Progenitor cell of endocrine pancreas (in vitro differentiated cells): ENCODE measurements around the gene USP13. TPM values are rescaled to one million over a fixed set of nuclear protein-coding genes. Genes with fewer than 3 reads are reported as not detected.
"Not testable (repeated sequence)": the region's sequence is repeated elsewhere in the genome, so short reads cannot be mapped to it uniquely, and the experiment has no call there.

Experiments
- DNase-seq: peaks from one replicate; pipeline ENCODE4 v3.0.0; 2021; ENCODE audit warnings: low spot score; ENCODE audit not compliant: unreplicated experiment
- H3K27ac Mint-ChIP-seq: 2 replicates; pipeline ENCODE4 v1.8.0; 2021; ENCODE audit warnings: mild to moderate bottlenecking, moderate library complexity, mixed read lengths
- H3K27me3 Mint-ChIP-seq: 2 replicates; pipeline ENCODE4 v1.8.0; 2021; ENCODE audit warnings: mixed read lengths
- H3K36me3 Mint-ChIP-seq: 2 replicates; pipeline ENCODE4 v1.8.0; 2022; ENCODE audit warnings: mixed read lengths; ENCODE audit not compliant: insufficient read depth
- H3K4me1 Mint-ChIP-seq: 2 replicates; pipeline ENCODE4 v1.8.0; 2021; ENCODE audit warnings: low read depth, mixed read lengths
- H3K4me3 Mint-ChIP-seq: 2 replicates; pipeline ENCODE4 v1.8.0; 2021; ENCODE audit warnings: low read depth, mild to moderate bottlenecking, moderate library complexity, mixed read lengths
- H3K9me3 Mint-ChIP-seq: 2 replicates; pipeline ENCODE4 v1.8.0; 2021; ENCODE audit warnings: low read depth, mixed read lengths
- total RNA-seq: library from RNA; stranded (reverse); gene quantifications from 2 replicates; pipeline ENCODE4 v1.2.1, GENCODE V29; 2021
- TF ChIP-seq, protein P1 (sequence below): fragments of 200-600 bp; sonication (generic); IDR thresholded peaks from one replicate; pipeline ENCODE4 v1.5.0; 2021; ENCODE audit warnings: antibody characterized with exemption, mild to moderate bottlenecking; ENCODE audit not compliant: unreplicated experiment

USP13 gene
- total RNA-seq, 1 donor from 2014 or later, result 10.7 TPM

DNA sequence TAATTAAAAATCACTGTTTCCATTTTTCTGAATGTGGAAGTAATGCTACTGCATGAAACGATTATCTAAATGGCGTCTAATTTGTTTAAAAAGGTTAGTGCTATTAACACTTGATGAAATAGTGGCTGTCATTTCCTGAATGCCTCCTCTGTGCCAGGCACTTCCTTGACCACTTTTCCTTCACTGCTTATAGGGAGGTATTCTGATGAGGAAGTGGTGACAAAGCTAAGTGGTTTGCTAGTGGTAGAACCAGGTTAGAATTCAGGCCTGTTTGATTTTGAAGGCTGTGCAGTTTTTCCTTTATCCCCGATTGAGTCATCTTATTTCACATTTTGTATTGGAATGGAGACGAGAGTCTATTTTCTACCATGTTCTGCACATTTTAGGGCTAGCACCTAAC, 119.0 kb downstream of the USP13 start:
- Mint-ChIP-seq H3K27ac (no peak overlapping the region), H3K36me3 (peaks cover 20% of the 10 kb centered on the region), H3K9me3 (peaks cover 6% of the 10 kb centered on the region), H3K27me3 (no peaks in the 10 kb centered on the region), H3K4me1 (peaks cover 3% of the 10 kb centered on the region), H3K4me3 (no peak overlapping the region)
- TF ChIP-seq, protein P1, sequence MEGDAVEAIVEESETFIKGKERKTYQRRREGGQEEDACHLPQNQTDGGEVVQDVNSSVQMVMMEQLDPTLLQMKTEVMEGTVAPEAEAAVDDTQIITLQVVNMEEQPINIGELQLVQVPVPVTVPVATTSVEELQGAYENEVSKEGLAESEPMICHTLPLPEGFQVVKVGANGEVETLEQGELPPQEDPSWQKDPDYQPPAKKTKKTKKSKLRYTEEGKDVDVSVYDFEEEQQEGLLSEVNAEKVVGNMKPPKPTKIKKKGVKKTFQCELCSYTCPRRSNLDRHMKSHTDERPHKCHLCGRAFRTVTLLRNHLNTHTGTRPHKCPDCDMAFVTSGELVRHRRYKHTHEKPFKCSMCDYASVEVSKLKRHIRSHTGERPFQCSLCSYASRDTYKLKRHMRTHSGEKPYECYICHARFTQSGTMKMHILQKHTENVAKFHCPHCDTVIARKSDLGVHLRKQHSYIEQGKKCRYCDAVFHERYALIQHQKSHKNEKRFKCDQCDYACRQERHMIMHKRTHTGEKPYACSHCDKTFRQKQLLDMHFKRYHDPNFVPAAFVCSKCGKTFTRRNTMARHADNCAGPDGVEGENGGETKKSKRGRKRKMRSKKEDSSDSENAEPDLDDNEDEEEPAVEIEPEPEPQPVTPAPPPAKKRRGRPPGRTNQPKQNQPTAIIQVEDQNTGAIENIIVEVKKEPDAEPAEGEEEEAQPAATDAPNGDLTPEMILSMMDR, result no peak
- DNase-seq, result no peak

GRCh38 chr3:179772297-179772696, 119.5 kb downstream of the USP13 start:
- peaks cover 17% of the 10 kb centered on the region for H3K36me3 Mint-ChIP-seq
- peaks cover 6% of the 10 kb centered on the region for H3K9me3 Mint-ChIP-seq
- no peak overlapping the region for H3K4me3 Mint-ChIP-seq
- DNase-seq, result no peak
- peaks cover 3% of the 10 kb centered on the region for H3K4me1 Mint-ChIP-seq
- no peaks in the 10 kb centered on the region for H3K27me3 Mint-ChIP-seq
- H3K27ac Mint-ChIP-seq, result no peak overlapping the region
- TF ChIP-seq, protein P1, result no peak

DNA sequence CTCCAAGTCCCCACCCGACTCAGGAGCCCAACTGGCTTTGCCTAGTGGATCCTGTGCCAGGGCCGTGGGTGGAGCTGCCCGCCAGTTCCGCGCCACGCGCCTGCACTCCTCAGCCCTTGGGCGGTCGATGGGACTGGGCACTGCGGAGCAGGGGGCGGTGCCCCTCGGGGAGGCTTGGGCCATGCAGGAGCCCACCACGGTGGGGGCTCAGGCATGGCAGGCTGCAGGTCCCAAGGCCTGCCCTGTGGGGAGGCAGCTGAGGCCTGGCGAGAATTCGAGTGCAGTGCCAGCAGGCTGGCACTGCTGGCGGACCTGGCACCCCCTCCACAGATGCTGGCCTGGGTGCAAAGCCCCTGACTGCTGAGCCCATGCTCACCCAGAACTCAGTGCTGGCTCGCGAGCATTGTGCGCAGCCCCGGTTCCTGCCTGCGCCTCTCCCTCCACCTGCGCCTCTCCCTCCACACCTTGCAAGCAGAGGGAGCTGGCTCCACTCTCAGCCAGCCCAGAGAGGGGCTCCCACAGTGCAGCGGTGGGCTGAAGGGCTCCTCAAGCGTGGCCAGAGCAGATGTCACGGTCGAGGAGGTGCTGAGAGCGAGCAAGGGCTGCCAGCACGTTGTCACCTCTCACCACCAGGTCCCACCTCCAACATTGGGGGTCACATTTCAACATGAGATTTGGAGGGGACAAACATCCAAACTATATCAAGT, 122.7 kb downstream of the USP13 start:
- H3K36me3 Mint-ChIP-seq, result peaks cover 30% of the 10 kb centered on the region
- H3K4me1 Mint-ChIP-seq, result peaks cover 3% of the 10 kb centered on the region
- no peak overlapping the region for H3K27ac Mint-ChIP-seq
- no peak overlapping the region for H3K4me3 Mint-ChIP-seq
- H3K27me3 Mint-ChIP-seq, result no peaks in the 10 kb centered on the region
- no peak for DNase-seq
- peaks cover 14% of the 10 kb centered on the region for H3K9me3 Mint-ChIP-seq
- TF ChIP-seq, protein P1, result no peak

DNA sequence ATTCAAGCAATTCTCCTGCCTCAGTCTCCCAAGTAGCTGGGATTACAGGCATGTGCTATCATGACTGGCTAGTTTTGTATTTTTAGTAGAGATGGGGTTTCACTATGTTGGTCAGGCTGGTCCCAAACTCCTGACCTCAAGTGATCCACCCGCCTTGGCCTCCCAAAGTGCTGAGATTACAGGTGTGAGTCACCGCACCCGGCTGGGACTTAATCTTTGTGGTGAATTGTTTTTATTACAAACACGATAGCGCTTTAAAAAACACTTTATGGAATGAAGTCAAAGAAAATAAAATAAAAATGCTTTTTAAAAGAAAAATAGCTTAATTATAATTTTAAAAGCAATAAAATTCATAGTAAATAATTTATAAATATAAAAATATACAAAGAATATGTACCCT, 130.0 kb downstream of the USP13 start:
- not testable (repeated sequence) for H3K4me3 Mint-ChIP-seq, H3K27ac Mint-ChIP-seq, H3K9me3 Mint-ChIP-seq, DNase-seq, H3K27me3 Mint-ChIP-seq, H3K4me1 Mint-ChIP-seq
- H3K36me3 Mint-ChIP-seq, result peaks cover 20% of the 10 kb centered on the region

DNA sequence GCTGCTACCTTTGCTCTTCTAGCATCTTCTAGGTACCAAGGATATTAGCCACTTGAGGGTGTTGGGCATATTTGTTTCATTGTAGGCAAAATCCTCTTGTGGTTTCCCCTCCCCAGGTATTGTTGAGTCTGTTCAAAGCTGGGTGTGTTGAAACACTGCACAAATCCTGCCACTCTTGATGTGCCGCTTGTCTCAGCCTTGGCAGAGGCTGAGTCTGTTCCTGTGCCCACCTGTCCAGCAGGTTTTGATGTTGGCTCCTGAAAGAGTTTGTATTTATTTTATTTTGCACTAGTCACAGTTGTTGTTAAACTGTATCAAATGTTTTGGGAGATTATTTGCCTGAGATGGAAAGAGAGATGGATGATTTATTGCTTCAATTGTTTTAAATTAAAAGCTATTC, 136.2 kb downstream of the USP13 start:
- no peaks in the 10 kb centered on the region for H3K4me1 Mint-ChIP-seq
- peaks cover 2% of the 10 kb centered on the region for H3K36me3 Mint-ChIP-seq
- no peaks in the 10 kb centered on the region for H3K27me3 Mint-ChIP-seq
- H3K27ac Mint-ChIP-seq, result no peak overlapping the region
- no peak for DNase-seq
- TF ChIP-seq, protein P1, result no peak
- H3K9me3 Mint-ChIP-seq, result no peaks in the 10 kb centered on the region
- H3K4me3 Mint-ChIP-seq, result no peak overlapping the region

DNA sequence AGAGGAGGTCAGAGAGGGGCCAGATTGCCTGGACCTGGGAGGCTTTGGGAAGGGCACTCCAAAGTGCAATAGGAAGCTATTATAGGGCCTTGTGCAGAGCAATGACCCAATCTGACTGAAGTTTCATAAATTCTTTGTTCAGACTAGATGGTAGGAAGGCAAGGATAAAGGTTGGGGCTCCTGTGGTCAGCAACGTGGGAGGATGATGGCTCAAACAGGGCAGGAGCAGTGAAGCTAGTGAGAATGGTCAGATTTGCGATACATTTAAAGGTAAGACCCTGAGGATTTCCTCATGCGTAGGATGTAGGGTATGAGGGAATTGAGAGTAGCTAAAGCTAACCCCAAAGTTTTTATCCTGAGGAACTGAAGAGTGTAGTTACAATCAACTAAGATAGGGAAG, 139.0 kb downstream of the USP13 start:
- no peak overlapping the region for H3K27ac Mint-ChIP-seq
- H3K4me1 Mint-ChIP-seq, result peaks cover 5% of the 10 kb centered on the region
- H3K9me3 Mint-ChIP-seq, result no peaks in the 10 kb centered on the region
- no peak overlapping the region for H3K4me3 Mint-ChIP-seq
- no peaks in the 10 kb centered on the region for H3K27me3 Mint-ChIP-seq
- H3K36me3 Mint-ChIP-seq, result peaks cover 2% of the 10 kb centered on the region
- TF ChIP-seq, protein P1, result no peak
- no peak for DNase-seq
